Neural progenitor cell (in vitro differentiated cells): Measurements from ENCODE around the gene MVB12B.

Source experiments
- EZH2 ChIP-seq: fragments of 200-600 bp; sonication (generic); IDR thresholded peaks from 2 replicates; pipeline ENCODE4 v1.6.1; 2017; ENCODE audit warnings: antibody characterized with exemption, mild to moderate bottlenecking, moderate library complexity
- EZH2phosphoT487 ChIP-seq: fragments of 200-600 bp; sonication (generic); IDR thresholded peaks from 2 replicates; pipeline ENCODE4 v1.6.1; 2017; ENCODE audit warnings: antibody characterized with exemption
- TF ChIP-seq, protein P1 (sequence below): fragments of 200-600 bp; sonication (generic); IDR thresholded peaks from 2 replicates; pipeline ENCODE4 v1.5.1; 2017; ENCODE audit warnings: antibody characterized with exemption, mild to moderate bottlenecking

DNA sequence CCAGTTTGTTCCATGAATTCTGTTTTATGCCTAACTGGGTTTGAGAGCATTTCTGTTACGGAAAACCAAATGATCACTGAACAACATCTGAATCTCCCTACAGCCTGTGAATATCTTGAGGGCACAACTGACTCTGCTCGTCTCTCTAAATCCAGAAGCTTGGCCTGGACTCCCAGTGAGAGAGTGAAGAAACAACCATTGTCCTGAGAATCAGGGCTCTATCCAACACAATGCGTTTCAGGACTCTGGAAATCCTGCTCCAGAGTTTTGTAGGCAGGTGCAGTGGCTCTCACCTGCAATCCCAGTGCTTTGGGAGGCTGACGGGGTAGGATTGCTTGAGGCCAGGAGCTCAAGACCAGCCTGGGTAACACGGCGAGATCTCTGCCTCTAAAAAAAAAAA, 7.8 kb upstream of the MVB12B start:
- TF ChIP-seq, protein P1, sequence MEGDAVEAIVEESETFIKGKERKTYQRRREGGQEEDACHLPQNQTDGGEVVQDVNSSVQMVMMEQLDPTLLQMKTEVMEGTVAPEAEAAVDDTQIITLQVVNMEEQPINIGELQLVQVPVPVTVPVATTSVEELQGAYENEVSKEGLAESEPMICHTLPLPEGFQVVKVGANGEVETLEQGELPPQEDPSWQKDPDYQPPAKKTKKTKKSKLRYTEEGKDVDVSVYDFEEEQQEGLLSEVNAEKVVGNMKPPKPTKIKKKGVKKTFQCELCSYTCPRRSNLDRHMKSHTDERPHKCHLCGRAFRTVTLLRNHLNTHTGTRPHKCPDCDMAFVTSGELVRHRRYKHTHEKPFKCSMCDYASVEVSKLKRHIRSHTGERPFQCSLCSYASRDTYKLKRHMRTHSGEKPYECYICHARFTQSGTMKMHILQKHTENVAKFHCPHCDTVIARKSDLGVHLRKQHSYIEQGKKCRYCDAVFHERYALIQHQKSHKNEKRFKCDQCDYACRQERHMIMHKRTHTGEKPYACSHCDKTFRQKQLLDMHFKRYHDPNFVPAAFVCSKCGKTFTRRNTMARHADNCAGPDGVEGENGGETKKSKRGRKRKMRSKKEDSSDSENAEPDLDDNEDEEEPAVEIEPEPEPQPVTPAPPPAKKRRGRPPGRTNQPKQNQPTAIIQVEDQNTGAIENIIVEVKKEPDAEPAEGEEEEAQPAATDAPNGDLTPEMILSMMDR = no peak
- TF ChIP-seq EZH2 (no peak), EZH2phosphoT487 (no peak)
